B cell (primary cell): ENCODE data around the gene LRRC15. TPM values are rescaled to one million over a fixed set of nuclear protein-coding genes. Genes with fewer than 3 reads are reported as not detected.

Experiments
- ATAC-seq: fragments of 200-7000 bp; cut with Tn5 transposase; one replicate; pipeline ENCODE4 v1.10.0; 2021; ENCODE audit warnings: low read depth, mild to moderate bottlenecking, moderate number of reproducible peaks, moderate library complexity
- CTCF ChIA-PET: fragments of 350-600 bp; sonication (Branson Sonifier 250); formaldehyde crosslinking; loops from one replicate; lab custom pipeline; 2021; ENCODE audit warnings: antibody characterized with exemption, inconsistent platforms; lab: Charles Lee
- POLR2A ChIA-PET: fragments of 350-600 bp; sonication (Branson Sonifier 250); formaldehyde crosslinking; loops from one replicate; lab custom pipeline; 2021; ENCODE audit warnings: antibody characterized with exemption; lab: Charles Lee
- DNase-seq: peaks from one replicate; pipeline ENCODE4 v3.0.0; 2013
- H2AFZ ChIP-seq: 2 replicates; pipeline ENCODE4 v1.6.1; 2012; ENCODE audit warnings: mild to moderate bottlenecking, low read depth, low read length; ENCODE audit not compliant: insufficient read depth, poor library complexity, severe bottlenecking
- H3K27ac ChIP-seq, 2 donors: 1 replicate in 1 of 2; 2 replicates in 1 of 2; pipeline ENCODE4 v1.5.1; 2012 to 2013; ENCODE audit warnings: low read length in 2 of 2, mild to moderate bottlenecking in 2 of 2, moderate library complexity in 1 of 2
- H3K27me3 ChIP-seq, 4 experiments: fragments of 200-600 bp in 1 of 4; sonication (generic) in 1 of 4; replicated peaks in 1 of 4; 1 replicate in 2 of 4; 2 replicates in 2 of 4; pipeline versions ENCODE4 v1.6.1 to v1.7.0; 2013 to 2016; ENCODE audit warnings: low read length in 3 of 4, mild to moderate bottlenecking in 2 of 4, mixed read lengths in 1 of 4, moderate library complexity in 1 of 4; ENCODE audit not compliant: insufficient read depth in 4 of 4, control insufficient read depth in 3 of 4; ENCODE audit errors: control extremely low read depth in 1 of 4
- H3K36me3 ChIP-seq, 2 experiments: replicated peaks in 1 of 2; 1 replicate in 1 of 2; 2 replicates in 1 of 2; pipeline versions ENCODE4 v1.6.1 to v1.7.1; 2013; ENCODE audit warnings: low read length in 1 of 2; ENCODE audit not compliant: insufficient read depth in 2 of 2, control insufficient read depth in 1 of 2; ENCODE audit errors: control extremely low read depth in 1 of 2, extremely low read depth in 1 of 2
- H3K4me1 ChIP-seq, 2 donors: fragments of 200-600 bp in 1 of 2; sonication (generic) in 1 of 2; 1 replicate in 1 of 2; 2 replicates in 1 of 2; pipeline versions ENCODE4 v1.5.1 to v1.6.1; 2013 to 2017; ENCODE audit warnings: low read length in 2 of 2; ENCODE audit not compliant: control insufficient read depth in 2 of 2, insufficient read depth in 2 of 2
- H3K4me2 ChIP-seq: replicated peaks from 2 replicates; pipeline ENCODE3; 2012; ENCODE audit warnings: mild to moderate bottlenecking, low read depth, low read length; ENCODE audit not compliant: poor library complexity, severe bottlenecking
- H3K4me3 ChIP-seq, 5 experiments: fragments of 200-600 bp in 1 of 5; sonication (generic) in 1 of 5; 1 replicate in 3 of 5; 2 replicates in 2 of 5; pipeline versions ENCODE4 v1.5.1 to v1.7.0; 2011 to 2016; ENCODE audit warnings: low read length in 4 of 5, mild to moderate bottlenecking in 4 of 5, low read depth in 2 of 5, control low read depth in 1 of 5, moderate library complexity in 1 of 5; ENCODE audit not compliant: insufficient read depth in 1 of 5; ENCODE audit errors: control extremely low read depth in 1 of 5, extremely low read depth in 1 of 5
- H3K79me2 ChIP-seq: fragments of 200-600 bp; sonication (generic); one replicate; pipeline ENCODE4 v1.6.0; 2016; ENCODE audit warnings: low read length; ENCODE audit not compliant: control insufficient read depth, insufficient read depth
- H3K9ac ChIP-seq: fragments of 200-600 bp; sonication (generic); 2 replicates; pipeline ENCODE4 v1.6.1; 2017; ENCODE audit warnings: mild to moderate bottlenecking, low read length, moderate library complexity
- H3K9me3 ChIP-seq, 3 donors: one replicate each; pipeline versions ENCODE4 v1.6.1 to v1.7.1; 2013; ENCODE audit warnings: low read length in 2 of 3; ENCODE audit not compliant: control insufficient read depth in 2 of 3, insufficient read depth in 1 of 3; ENCODE audit errors: control extremely low read depth in 1 of 3
- H4K20me1 ChIP-seq: 2 replicates; pipeline ENCODE4 v1.6.0; 2012; ENCODE audit warnings: mild to moderate bottlenecking, low read length; ENCODE audit not compliant: insufficient read depth, control insufficient read depth, poor library complexity, severe bottlenecking
- H3K27ac Mint-ChIP-seq: one replicate; pipeline ENCODE4 v1.8.0; 2021; ENCODE audit warnings: mixed read lengths
- H3K27me3 Mint-ChIP-seq: one replicate; pipeline ENCODE4 v1.8.0; 2021; ENCODE audit warnings: mixed read lengths
- H3K4me1 Mint-ChIP-seq: one replicate; pipeline ENCODE4 v1.8.0; 2021; ENCODE audit warnings: mixed read lengths
- H3K4me3 Mint-ChIP-seq: one replicate; pipeline ENCODE4 v1.8.0; 2021; ENCODE audit warnings: mixed read lengths
- H3K9me3 Mint-ChIP-seq: one replicate; pipeline ENCODE4 v1.8.0; 2022; ENCODE audit warnings: mixed read lengths; ENCODE audit not compliant: insufficient read depth
- EZH2 ChIP-seq: IDR thresholded peaks from 2 replicates; pipeline ENCODE4 v1.6.1; 2012; ENCODE audit warnings: borderline replicate concordance, low read depth, mild to moderate bottlenecking, moderate library complexity, low read length; ENCODE audit not compliant: insufficient read depth, poor library complexity, severe bottlenecking
- WGBS: methylation state at CpG from one replicate; pipeline ENCODE4 v1.1.5; 2013; ENCODE audit warnings: missing lambda C conversion rate; ENCODE audit not compliant: insufficient coverage; 5-methylcytosine and 5-hydroxymethylcytosine counted together
- intact Hi-C: fragments of 100-400 bp; cut with micrococcal nuclease; formaldehyde crosslinking; loops from one replicate; pipeline ENCODE4 v1.10.0; 2022
- polyA plus RNA-seq: library from polyadenylated mRNA; depleted of rRNA; stranded (reverse); fragments of >200 nt; gene quantifications from 2 replicates; pipeline ENCODE4 v1.2.3, GENCODE V29; 2012
- total RNA-seq, 2 donors: library from RNA; stranded (reverse); fragments of 120-200 nt in 1 of 2; gene quantifications; 1 replicate in 1 of 2; 2 replicates in 1 of 2; pipeline versions ENCODE4 v1.2.3 to v1.2.4, GENCODE V29; 2013 to 2022
- TF ChIP-seq, protein P1 (sequence below): fragments of 200-600 bp; IDR thresholded peaks from one replicate; pipeline ENCODE4 v1.8.0; 2022; ENCODE audit warnings: antibody characterized with exemption, mild to moderate bottlenecking

Gene LRRC15
- total and polyA plus RNA-seq, 2 donors (not counting 1 experiment from before 2014, with no cell fraction given) = not detected

DNA sequence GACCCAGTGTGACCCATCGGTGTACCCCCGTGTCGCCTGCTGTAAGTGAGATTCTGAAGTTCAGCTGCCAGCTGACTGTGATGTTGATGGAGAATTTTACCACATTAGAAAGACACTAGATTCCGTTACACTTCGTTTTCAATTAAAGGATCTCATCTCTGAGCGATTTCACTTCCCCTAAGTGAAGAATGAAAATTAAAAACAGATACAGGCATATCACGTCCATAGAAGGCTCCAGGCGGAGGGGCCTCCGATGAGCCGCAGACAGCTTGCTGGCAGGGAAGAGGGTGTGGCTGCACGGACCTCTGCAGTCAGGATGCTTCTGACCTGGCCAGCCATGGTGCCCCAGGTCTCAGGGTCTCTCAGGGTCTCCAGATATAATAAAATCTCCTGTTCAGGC lies 11.9 kb downstream of the LRRC15 start:
- no peaks in the 10 kb centered on the region for H3K4me1 ChIP-seq
- no peak overlapping the region for H3K27ac ChIP-seq
- Mint-ChIP-seq H3K27ac (no peak overlapping the region), H3K4me3 (no peak overlapping the region), H3K9me3 (no peaks in the 10 kb centered on the region), H3K27me3 (peaks cover 31% of the 10 kb centered on the region), H3K4me1 (no peaks in the 10 kb centered on the region)
- no peak overlapping the region for H3K9ac ChIP-seq
- H3K79me2 ChIP-seq = no peaks in the 10 kb centered on the region
- H3K4me2 ChIP-seq = no peak overlapping the region
- H2AFZ ChIP-seq = no peak overlapping the region
- no peaks in the 10 kb centered on the region for H3K36me3 ChIP-seq
- H3K4me3 ChIP-seq = no peak overlapping the region
- no peaks in the 10 kb centered on the region for H3K9me3 ChIP-seq
- peaks cover 0 to 3% (median 0%) of the 10 kb centered on the region in 4 experiments for H3K27me3 ChIP-seq
- ChIA-PET CTCF (interaction anchor here (1.7 to 1.9 kb wide), 2 partner anchors 14 to 24 kb away, joined by 4 to 6 read pairs; no protein-coding TSS in a partner anchor), POLR2A (interaction anchor here (0.6 kb wide), 1 partner anchor 45 kb away, joined by 8 read pairs; no protein-coding TSS in a partner anchor)
- 91% methylated on average over 5 of the region's 11 CpGs for WGBS
- DNase-seq = no peak
- no peak for ATAC-seq
- no peak for TF ChIP-seq EZH2
- no peaks in the 10 kb centered on the region for H4K20me1 ChIP-seq
- intact Hi-C loops = no loop called here

DNA sequence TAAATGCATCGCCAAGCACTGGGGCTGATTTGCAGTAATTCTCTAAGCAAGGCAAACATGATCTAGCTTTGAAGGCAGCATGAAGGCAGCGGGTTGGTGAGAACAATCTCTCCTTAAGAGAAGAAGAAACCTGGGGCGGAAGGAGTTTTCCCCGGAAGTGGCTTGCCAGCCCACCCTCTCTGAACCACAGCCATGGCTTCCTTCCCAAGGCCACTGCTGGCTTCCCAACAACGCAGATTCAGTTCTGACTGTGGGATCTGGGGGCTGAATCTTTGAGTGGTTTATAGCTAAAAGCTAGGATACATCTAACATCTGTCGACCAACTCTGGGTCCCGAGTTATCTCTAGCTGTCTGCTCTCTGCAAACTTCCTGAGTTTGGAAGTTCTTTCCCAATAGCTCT lies 14.2 kb downstream of the LRRC15 start:
- Histone ChIP-seq H3K9ac (no peak overlapping the region), H3K79me2 (no peaks in the 10 kb centered on the region), H3K4me2 (no peak overlapping the region), H3K4me1 (no peaks in the 10 kb centered on the region), H2AFZ (no peak overlapping the region), H3K9me3 (no peaks in the 10 kb centered on the region), H3K27ac (no peak overlapping the region), H3K4me3 (no peak overlapping the region), H3K27me3 (peaks cover 0 to 3% (median 0%) of the 10 kb centered on the region in 4 experiments), H3K36me3 (no peaks in the 10 kb centered on the region), H4K20me1 (no peaks in the 10 kb centered on the region)
- ATAC-seq = no peak
- WGBS = 83% methylated on average over 2 of the region's 7 CpGs
- POLR2A ChIA-PET = no interaction called here
- Mint-ChIP-seq H3K4me1 (no peaks in the 10 kb centered on the region), H3K27ac (no peak overlapping the region), H3K9me3 (no peaks in the 10 kb centered on the region), H3K27me3 (peaks cover 26% of the 10 kb centered on the region), H3K4me3 (no peak overlapping the region)
- TF ChIP-seq, protein P1, sequence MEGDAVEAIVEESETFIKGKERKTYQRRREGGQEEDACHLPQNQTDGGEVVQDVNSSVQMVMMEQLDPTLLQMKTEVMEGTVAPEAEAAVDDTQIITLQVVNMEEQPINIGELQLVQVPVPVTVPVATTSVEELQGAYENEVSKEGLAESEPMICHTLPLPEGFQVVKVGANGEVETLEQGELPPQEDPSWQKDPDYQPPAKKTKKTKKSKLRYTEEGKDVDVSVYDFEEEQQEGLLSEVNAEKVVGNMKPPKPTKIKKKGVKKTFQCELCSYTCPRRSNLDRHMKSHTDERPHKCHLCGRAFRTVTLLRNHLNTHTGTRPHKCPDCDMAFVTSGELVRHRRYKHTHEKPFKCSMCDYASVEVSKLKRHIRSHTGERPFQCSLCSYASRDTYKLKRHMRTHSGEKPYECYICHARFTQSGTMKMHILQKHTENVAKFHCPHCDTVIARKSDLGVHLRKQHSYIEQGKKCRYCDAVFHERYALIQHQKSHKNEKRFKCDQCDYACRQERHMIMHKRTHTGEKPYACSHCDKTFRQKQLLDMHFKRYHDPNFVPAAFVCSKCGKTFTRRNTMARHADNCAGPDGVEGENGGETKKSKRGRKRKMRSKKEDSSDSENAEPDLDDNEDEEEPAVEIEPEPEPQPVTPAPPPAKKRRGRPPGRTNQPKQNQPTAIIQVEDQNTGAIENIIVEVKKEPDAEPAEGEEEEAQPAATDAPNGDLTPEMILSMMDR = no peak
- TF ChIP-seq EZH2 = no peak
- intact Hi-C loops = no loop called here
- CTCF ChIA-PET = interaction anchor here (1.5 to 1.9 kb wide), 2 partner anchors 8 to 13 kb away, joined by 5 to 6 read pairs; no protein-coding TSS in a partner anchor
- no peak for DNase-seq
